T-helper 1 cell treated with Interleukin-12 subunit alpha and Interleukin-12 subunit beta and Interleukin-4 antibody, amounts not matched to agents 30 μg/mL and 1 μg/mL, for 36 hours (primary cell): ENCODE data around the gene ZMIZ1.

ENCODE experiments used
- H3K27ac Mint-ChIP-seq: one replicate; pipeline ENCODE4 v1.8.0; 2021; ENCODE audit warnings: mild to moderate bottlenecking, mixed read lengths
- H3K27me3 Mint-ChIP-seq: one replicate; pipeline ENCODE4 v1.8.0; 2021; ENCODE audit warnings: low read depth, mixed read lengths
- H3K36me3 Mint-ChIP-seq: one replicate; pipeline ENCODE4 v1.8.0; 2021; ENCODE audit warnings: low read depth, mixed read lengths
- H3K4me1 Mint-ChIP-seq: one replicate; pipeline ENCODE4 v1.8.0; 2021; ENCODE audit warnings: low read depth, mixed read lengths
- H3K4me3 Mint-ChIP-seq: one replicate; pipeline ENCODE4 v1.8.0; 2021; ENCODE audit warnings: mild to moderate bottlenecking, moderate library complexity, mixed read lengths
- H3K9me3 Mint-ChIP-seq: one replicate; pipeline ENCODE4 v1.8.0; 2021; ENCODE audit warnings: mixed read lengths

ZMIZ1 gene

DNA sequence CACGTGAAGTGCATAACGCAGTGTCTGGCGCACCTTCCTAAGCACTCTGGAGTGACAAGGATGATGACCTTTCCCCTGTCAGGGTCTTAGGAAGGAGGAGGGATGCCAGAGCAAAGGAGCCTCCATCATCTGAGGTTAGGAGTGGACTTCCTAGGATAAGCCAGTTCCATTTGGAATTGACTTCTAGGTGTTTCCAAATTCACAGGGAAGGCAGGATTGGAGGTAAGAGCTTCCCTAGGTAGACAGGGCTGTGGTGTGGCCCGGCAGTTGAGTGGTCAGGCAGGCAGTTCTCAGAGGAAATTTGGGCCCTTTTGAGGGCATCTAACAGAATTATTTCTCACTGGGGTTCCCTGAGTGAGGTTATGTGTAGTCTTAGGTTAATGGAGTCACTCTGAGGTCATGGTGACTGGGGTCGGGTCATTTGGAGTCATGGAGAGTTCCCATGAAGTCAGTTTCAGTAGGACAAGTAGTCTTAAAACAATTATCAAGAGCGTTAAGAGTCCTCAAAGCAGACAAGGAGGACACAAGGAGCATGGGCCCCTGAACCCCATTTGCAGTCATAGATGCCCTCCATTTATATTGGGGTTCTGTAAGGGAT, 286.8 kb downstream of the ZMIZ1 start:
- H3K4me1 Mint-ChIP-seq: peaks cover 35% of the 10 kb centered on the region

DNA sequence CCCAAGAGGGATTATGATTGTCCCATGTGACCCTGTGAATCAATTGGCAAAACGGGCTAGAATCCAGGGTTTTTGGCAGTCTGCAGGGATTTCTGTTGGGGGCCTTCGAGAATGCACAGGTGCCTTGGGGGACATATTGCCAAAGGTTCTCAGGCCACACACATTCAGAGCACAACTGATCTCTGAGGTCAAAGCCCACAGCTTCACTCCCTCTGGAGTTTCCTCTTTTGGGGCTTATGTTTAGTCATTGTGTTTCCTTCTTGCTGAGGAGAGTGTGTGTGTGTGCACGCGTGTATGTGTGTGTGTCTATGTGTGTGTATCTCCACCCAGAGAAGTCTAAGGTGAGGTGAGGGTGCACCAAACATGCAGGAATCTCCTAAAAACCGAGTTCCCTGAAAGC, 287.3 kb downstream of the ZMIZ1 start:
- peaks cover 54% of the 10 kb centered on the region for H3K36me3 Mint-ChIP-seq
- peak overlapping the region; percentile 39 for H3K27ac Mint-ChIP-seq

More for the DNA sequence above, 286.8 kb downstream of the ZMIZ1 start:
- Mint-ChIP-seq H3K36me3 (peaks cover 53% of the 10 kb centered on the region), H3K9me3 (no peaks in the 10 kb centered on the region), H3K27me3 (peaks cover under 1% of the 10 kb centered on the region), H3K4me3 (no peak overlapping the region), H3K27ac (no peak overlapping the region)

DNA sequence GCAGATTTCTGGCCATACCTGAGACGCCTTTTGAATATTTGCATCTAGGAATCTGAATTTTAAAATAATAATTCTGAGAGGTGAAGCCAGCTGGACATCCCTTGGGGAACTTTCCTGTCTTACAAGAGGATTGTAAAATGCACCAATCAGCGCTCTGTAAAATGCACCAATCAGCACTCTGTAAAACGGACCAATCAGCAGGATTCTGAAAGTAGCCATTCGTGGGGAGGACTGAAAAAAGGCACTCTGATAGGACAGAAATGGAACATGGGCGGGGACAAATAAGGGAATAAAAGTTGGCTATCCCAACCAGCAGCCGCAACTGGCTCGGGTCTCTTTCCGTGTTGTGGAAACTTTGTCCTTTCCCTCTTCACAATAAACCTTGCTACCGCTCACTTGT, 288.4 kb downstream of the ZMIZ1 start:
- H3K4me3 Mint-ChIP-seq: no peak overlapping the region
- peaks cover 43% of the 10 kb centered on the region for H3K4me1 Mint-ChIP-seq

More for the DNA sequence above, 287.3 kb downstream of the ZMIZ1 start:
- peaks cover 4% of the 10 kb centered on the region for H3K27me3 Mint-ChIP-seq
- no peak overlapping the region for H3K4me3 Mint-ChIP-seq
- no peaks in the 10 kb centered on the region for H3K9me3 Mint-ChIP-seq
- H3K4me1 Mint-ChIP-seq: peaks cover 38% of the 10 kb centered on the region

DNA sequence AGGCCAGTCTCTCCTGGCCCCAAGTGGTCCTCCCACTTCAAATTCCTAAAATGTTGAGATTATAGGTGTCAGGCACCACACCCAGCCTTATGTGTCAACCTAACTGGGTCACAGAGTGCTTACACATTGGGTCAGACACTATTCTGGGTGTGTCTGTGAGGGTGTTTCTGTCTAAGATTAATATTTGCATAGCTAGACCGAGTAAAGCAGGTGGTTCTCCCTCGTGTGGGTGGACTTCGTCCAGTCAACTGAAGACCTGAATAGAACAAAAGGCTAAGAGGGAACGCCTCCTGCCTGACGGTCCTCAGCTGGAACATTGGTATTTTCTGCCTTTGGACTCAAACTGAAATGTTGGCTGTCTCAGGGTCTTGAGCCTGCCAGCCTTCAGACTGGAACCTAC, 290.0 kb downstream of the ZMIZ1 start:
- peaks cover 18% of the 10 kb centered on the region for H3K27me3 Mint-ChIP-seq
- H3K9me3 Mint-ChIP-seq: no peaks in the 10 kb centered on the region
- H3K36me3 Mint-ChIP-seq: peaks cover 39% of the 10 kb centered on the region
- H3K4me3 Mint-ChIP-seq: no peak overlapping the region
- H3K27ac Mint-ChIP-seq: no peak overlapping the region
- peaks cover 35% of the 10 kb centered on the region for H3K4me1 Mint-ChIP-seq

More for the DNA sequence above, 288.4 kb downstream of the ZMIZ1 start:
- no peak overlapping the region for H3K27ac Mint-ChIP-seq
- H3K9me3 Mint-ChIP-seq: no peaks in the 10 kb centered on the region
- peaks cover 47% of the 10 kb centered on the region for H3K36me3 Mint-ChIP-seq
- peaks cover 13% of the 10 kb centered on the region for H3K27me3 Mint-ChIP-seq

DNA sequence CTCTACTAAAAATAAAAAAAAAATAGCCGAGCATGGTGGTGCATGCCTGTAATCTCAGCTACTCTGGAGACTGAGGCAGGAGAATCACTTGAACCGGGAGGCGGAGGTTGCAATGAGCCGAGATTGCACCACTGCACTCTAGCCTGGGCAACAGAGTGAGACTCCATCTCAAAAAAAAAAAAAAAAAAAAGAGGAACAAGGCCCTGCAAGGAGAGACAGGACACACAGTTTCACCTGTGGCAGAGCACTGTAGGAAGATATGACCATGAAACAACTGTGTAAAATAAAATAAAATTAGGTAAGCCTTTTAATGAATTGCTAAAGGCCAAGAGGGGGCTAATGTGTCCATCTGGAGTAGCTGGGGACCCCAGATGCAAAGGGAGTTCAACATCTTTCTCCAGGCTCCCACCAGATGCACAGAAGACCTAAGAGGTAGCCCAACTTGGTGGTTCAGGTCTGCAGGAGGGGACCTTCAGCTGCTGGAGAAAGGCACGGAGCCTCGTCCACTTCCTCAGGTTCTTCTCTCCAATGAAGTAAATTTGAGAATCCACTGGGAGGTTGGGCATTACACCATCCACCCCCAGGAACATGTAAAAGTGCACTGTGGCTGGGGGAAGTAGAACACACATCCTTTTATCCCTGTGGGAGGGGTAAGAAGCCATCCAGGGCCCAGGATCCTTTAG, 291.2 kb downstream of the ZMIZ1 start:
- Mint-ChIP-seq H3K27ac (no peak overlapping the region), H3K4me3 (no peak overlapping the region), H3K4me1 (peaks cover 27% of the 10 kb centered on the region), H3K9me3 (peaks cover 4% of the 10 kb centered on the region), H3K27me3 (peaks cover 30% of the 10 kb centered on the region), H3K36me3 (peaks cover 28% of the 10 kb centered on the region)

DNA sequence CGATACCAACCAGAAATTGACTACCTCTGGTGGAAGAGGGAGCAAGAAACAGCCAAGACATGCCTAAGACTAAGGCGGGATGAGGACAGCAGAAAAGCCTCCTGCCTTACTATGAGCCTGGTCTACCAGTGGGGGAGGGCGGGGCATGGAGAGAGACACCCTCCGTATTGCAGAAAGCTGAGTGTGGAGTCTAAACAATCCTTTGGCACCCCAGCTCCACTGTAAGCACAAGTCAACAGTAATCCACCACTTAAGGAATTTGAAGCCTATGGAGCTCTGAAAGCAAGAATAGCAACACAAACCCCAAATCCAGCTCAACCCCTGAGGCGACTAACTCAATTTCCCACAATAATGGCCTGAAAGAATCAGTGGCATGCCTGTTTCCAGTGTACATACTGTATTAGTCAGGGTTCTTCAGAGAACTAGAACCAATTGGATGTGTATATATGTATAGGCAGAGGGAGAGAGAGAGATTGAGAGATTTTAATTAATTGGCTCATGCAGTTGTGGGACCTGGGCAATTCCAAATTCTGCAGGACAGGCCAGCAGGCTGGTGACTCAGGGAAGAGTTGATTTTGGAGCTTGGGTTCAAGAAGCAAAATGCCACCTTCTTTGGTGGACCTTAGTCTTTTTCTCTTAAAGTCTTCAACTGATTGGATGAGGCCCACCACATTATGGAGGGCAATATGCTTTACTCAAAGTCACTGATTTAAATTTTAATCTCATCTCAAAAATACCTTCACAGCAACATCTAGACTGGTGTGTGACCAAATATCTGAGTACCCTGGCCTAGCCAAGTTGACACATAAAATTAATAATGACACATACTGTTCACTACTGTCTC, 292.0 kb downstream of the ZMIZ1 start:
- H3K9me3 Mint-ChIP-seq: peaks cover 4% of the 10 kb centered on the region
- peaks cover 19% of the 10 kb centered on the region for H3K4me1 Mint-ChIP-seq
- no peak overlapping the region for H3K4me3 Mint-ChIP-seq
- no peak overlapping the region for H3K27ac Mint-ChIP-seq
- H3K36me3 Mint-ChIP-seq: peaks cover 20% of the 10 kb centered on the region
- peaks cover 34% of the 10 kb centered on the region for H3K27me3 Mint-ChIP-seq

DNA sequence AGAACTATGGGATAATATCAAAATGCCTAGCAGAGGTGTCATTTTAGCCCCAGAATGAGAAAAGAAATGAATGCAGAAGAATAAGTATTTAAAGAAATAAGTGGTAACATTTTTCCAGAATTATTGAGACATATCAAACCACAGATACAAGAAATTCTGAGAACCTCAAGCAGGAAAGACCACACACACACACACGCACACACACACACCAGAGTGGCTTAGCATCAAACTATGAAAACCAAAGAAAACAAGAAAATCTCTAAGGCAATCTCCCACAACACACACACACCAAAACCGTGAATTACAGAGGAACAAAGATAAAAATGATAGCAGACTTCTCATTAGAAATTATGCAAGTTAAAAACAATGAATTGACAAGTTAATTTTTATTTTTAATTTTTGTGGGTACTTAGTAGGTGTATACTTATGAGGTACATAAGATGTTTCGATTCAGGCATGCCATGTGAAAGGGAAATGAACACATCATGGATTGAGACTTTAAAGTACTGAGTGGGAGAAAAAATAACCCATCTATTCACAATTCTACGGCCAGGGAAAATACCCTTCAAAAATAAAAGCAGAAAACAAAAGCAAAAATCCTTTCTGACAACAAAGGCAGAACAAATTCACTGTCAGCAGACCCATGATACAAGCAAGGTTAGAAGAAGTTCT, 293.1 kb downstream of the ZMIZ1 start:
- H3K27ac Mint-ChIP-seq: no peak overlapping the region
- H3K9me3 Mint-ChIP-seq: peaks cover 4% of the 10 kb centered on the region
- peaks cover 12% of the 10 kb centered on the region for H3K4me1 Mint-ChIP-seq
- H3K36me3 Mint-ChIP-seq: peaks cover 13% of the 10 kb centered on the region
- H3K4me3 Mint-ChIP-seq: no peak overlapping the region
- peaks cover 45% of the 10 kb centered on the region for H3K27me3 Mint-ChIP-seq
